Esophagus muscularis mucosa (tissue), 4 donors: ENCODE measurements around the gene ZNF780A.

Source experiments
- EP300 ChIP-seq: sonication (generic); formaldehyde crosslinking; IDR thresholded peaks from one replicate; pipeline ENCODE4 v1.6.1; 2017; ENCODE audit warnings: antibody characterized with exemption
- POLR2A ChIP-seq: fragments of 450-650 bp; IDR thresholded peaks from one replicate; pipeline ENCODE4 v1.6.1; 2017; ENCODE audit warnings: antibody characterized with exemption, moderate library complexity, mild to moderate bottlenecking, low read depth
- POLR2AphosphoS5 ChIP-seq, 2 donors: sonication (generic); formaldehyde crosslinking; IDR thresholded peaks; one replicate each; pipeline ENCODE4 v1.6.1; 2017; ENCODE audit warnings: antibody characterized with exemption in 2 of 2
- TF ChIP-seq, protein P1 (sequence below), 3 experiments: fragments of 200-600 bp in 2 of 3; fragments of 450-650 bp in 1 of 3; sonication (generic) in 2 of 3; IDR thresholded peaks; one replicate each; pipeline ENCODE4 v1.5.1; 2017 to 2019; ENCODE audit warnings: antibody characterized with exemption in 3 of 3, mild to moderate bottlenecking in 2 of 3, moderate library complexity in 1 of 3

DNA sequence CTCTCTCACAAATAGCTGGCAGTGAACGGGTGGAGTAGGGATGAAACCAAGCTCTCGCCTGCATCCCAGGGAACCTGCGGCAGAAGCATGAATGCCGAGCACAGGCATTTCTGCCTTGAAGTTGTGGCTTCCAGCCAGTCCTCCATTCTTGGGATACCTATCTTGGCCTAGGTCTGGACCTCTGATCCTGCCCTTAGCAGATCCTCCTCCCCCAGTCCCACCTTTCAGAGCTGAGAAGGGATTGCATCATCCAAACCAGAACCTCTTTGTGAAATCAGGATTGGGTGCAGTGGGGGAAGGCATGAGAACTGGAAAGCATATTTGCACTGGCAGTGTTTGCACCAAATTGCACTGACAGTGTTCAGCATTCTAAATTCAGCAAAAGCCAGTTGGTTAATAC is 5.8 kb downstream of the ZNF780A start:
- TF ChIP-seq POLR2AphosphoS5 (IDR thresholded peaks at IDR 0.05) (no peak), POLR2A (no peak), EP300 (no peak)
- TF ChIP-seq, protein P1, sequence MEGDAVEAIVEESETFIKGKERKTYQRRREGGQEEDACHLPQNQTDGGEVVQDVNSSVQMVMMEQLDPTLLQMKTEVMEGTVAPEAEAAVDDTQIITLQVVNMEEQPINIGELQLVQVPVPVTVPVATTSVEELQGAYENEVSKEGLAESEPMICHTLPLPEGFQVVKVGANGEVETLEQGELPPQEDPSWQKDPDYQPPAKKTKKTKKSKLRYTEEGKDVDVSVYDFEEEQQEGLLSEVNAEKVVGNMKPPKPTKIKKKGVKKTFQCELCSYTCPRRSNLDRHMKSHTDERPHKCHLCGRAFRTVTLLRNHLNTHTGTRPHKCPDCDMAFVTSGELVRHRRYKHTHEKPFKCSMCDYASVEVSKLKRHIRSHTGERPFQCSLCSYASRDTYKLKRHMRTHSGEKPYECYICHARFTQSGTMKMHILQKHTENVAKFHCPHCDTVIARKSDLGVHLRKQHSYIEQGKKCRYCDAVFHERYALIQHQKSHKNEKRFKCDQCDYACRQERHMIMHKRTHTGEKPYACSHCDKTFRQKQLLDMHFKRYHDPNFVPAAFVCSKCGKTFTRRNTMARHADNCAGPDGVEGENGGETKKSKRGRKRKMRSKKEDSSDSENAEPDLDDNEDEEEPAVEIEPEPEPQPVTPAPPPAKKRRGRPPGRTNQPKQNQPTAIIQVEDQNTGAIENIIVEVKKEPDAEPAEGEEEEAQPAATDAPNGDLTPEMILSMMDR (IDR thresholded peaks at IDR 0.05) = no peak
